ENCODE results near the gene TSPO.

- no peak for TF ChIP-seq ZNF274 (IDR thresholded peaks at IDR 0.05; ENCODE audit: low read depth, low read length)
- no peak for TF ChIP-seq YY1 (IDR thresholded peaks at IDR 0.05; ENCODE audit: insufficient read depth, insufficient read length)
These were observed 28.5 kb downstream of the TSPO start for GRCh38 chr22:43179911-43180195.

Data from NT2/D1 (cell line).